SW480 (cell line): Measurements from ENCODE around the gene ATP1A2.

Source experiments
- DNase-seq: peaks from one replicate; pipeline ENCODE4 v3.0.0-alpha.2; 2016; ENCODE audit warnings: low spot score

ATP1A2 gene

DNA sequence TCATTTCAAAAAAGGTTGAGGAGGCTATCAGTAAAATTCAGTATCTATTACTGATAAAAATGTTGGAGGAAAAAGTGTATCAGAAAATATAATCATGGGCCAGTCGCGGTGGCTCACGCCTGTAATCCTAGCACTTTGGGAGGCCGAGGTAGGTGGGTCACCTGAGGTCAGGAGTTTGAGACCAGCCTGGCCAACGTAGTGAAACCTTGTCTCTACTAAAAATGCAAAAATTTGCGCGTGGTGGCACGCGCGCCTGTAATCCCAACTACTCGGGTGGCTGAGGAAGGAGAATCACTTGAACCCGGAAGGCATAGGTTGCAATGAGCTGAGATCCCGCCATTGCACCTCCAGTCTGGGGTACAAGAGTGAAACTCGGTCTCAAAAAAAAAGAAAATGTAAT lies 30.5 kb downstream of the ATP1A2 start:
- no peak for DNase-seq

DNA sequence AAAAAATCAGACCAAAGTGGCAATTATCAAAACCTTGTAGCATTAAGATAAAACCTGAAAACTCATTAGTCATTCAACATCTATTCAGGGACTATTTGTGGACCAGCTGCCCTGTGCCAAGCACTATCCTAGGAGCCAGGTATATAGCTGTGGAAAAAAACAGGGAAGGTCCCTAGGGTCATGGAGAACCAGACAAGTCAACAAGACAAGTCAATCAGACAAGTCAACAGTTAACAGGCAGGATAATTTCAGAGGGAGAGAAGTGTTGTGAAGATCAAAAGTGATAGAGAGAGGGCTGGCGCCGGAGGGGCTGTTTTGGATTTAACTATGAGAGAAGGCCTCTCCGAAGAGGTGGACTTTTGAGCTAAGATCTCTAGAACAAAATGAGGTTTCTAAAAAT lies 32.6 kb downstream of the ATP1A2 start:
- DNase-seq, result no peak

GRCh38 chr1:160149233-160149632 lies 33.7 kb downstream of the ATP1A2 start:
- DNase-seq, result no peak

- no peak for DNase-seq
Measured at GRCh38 chr1:160149716-160150115, 34.2 kb downstream of the ATP1A2 start.

- no peak for DNase-seq
Measured at GRCh38 chr1:160151303-160151702, 35.7 kb downstream of the ATP1A2 start, which contains the start of gene ATP1A4. Gene ATP1A4 (plus strand): TSS chr1:160151603. CDS start chr1:160152041, 438 bp downstream.

DNA sequence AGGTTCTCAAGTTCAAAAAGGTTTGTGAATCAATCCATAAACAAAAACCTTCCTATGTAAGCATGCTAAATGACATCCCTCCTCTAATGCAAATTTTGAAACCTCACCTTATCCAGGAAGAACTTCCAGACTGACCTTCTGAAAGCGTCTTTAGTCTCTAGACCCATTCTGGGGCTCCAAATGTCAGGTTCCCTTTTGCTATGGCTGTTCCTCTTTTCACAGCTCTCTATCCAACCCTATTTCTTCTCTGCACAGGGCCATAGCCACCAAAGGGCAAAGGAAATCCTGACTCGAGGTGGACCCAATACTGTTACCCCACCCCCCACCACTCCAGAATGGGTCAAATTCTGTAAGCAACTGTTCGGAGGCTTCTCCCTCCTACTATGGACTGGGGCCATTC lies 39.2 kb downstream of the ATP1A2 start:
- no peak for DNase-seq

DNA sequence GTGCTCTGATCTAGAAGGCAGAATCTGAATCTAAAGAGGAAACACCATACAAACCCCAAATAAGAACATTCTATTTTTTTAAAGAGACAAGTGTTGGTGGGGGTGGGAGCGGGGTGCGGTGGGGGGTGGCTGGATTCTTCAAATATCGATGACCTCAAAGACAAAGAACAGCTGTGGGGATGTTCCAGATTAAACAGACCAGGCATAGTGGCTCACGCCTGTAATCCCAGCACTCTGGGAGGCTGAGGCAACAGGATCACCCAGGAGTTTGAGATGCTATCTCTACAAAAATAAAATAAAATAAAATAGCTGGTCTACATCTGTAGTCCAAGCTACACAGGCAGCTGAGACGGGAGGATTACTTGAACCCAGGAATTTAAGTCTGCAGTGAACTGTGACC lies 40.8 kb downstream of the ATP1A2 start:
- DNase-seq, result no peak

- no peak for DNase-seq
Measured at GRCh38 chr1:160157174-160157573, 41.6 kb downstream of the ATP1A2 start.

DNA sequence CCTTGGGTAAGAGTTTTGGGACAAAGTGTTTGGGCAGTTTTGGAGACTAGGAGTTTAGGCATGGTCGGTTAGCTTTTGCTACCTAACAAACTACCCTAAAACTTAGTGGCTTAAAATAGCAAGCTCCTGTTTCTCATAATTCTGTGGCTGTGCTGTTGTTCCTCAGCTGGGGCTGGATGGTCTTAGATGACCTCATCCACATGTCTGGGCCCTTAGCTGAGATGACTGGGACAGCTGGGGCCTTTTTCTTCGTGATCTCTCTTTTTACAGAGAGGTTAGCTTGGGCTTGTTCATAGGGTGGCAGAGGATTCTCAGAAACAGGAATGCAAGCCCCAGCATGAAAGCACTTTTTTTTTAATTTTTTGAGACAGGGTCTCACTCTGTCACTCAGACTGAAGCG lies 42.5 kb downstream of the ATP1A2 start:
- no peak for DNase-seq

DNA sequence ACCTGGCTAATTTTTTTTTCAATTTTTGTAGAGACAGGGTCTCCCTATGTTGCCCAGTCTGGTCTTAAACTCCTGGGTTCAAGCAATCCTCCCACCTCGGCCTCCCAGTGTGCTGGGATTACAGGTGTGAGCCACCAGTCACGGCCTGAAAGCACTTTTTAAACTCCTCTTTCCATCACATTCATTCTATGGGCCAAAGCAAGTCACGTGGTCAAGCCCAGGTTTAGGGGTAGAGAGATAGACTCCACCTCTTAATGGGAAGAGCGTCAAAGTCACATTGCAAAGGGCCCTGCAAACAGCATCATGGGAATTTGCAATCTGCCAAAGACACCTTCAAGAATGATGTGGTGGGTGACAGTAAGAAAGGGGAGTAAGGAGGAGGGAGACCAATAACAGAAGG lies 43.0 kb downstream of the ATP1A2 start:
- DNase-seq, result no peak

DNA sequence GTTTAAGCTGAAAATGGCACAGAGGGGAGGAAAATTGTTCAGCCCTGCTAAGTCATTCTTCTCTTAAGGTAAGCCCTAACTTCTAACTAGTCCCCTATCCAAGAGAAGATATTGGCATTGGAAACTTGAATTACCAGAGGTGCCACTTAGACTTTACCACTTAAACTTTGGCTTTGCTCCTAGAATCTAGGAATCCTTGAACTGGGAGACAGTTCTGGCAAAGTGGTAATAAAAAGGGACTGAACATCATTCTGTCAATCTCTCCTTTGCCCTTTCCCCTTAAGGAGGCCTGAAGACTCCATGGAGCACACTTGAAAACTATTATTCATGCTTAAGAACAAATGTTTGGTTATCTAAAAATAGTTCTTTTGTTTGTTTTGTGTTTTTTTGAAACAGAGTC lies 44.3 kb downstream of the ATP1A2 start:
- no peak for DNase-seq

DNA sequence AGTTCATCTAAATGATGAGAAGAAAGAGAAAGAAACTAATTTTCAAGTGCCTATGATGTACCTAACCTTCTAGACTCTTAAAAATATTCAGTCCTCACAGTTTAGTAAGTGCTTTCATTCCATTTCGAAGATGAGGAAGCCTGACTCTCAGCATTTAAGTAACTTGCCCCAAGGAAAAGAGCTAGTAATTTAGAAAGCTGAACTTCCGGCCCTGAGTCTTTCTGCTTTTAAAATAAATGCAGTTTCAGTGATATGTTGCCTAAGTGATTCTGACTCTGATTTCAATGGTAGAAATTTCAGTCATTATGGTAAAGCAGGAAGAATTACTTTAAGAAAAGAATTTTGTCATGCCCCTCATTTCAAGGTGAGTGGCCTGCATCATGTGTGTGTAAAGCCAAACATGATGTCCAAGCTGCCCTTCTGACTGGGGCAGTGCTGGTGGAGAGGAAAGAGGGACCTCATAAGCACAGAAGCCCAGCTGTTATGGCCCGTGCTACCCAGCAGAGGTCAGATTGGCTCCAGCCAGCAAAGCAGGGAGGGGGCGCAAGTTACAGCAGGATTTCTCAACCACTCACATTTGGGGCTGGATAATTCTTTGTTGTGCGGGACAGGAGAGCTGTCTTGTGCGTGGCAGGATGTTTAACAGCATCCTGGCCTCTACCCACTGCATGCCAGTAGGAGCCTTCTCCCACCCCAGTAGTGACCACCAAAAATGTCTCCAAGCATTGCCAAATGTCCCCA lies 46.6 kb downstream of the ATP1A2 start:
- no peak for DNase-seq

DNA sequence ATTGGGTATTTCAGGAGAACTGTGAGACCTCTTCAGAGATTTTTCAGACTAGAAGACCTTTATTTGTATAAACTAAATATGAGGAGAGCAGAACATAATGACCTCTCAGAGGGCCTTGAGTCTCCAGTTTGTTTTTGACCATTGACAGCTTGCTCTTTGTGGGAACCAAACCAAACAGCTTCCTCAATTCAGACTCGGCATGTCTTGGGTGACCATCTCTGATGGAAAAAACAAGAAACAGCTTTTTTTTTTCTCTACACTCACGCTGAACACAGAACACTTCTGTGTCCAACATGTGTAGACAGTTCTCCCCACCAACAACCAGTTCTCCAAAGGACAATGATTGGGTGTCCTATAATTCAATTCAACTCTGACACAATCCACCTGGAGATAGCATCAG lies 47.4 kb downstream of the ATP1A2 start:
- DNase-seq, result no peak

GRCh38 chr1:160163615-160164014 lies 48.1 kb downstream of the ATP1A2 start:
- DNase-seq, result peak; percentile 32

DNA sequence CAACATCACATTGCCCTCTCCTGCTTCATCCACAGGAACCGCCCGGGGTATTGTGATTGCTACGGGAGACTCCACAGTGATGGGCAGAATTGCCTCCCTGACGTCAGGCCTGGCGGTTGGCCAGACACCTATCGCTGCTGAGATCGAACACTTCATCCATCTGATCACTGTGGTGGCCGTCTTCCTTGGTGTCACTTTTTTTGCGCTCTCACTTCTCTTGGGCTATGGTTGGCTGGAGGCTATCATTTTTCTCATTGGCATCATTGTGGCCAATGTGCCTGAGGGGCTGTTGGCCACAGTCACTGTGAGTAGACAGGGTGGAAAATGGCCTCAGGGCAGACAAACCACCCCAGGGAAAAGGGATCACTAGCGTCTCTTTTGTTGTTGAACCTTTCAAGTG lies 48.6 kb downstream of the ATP1A2 start:
- no peak for DNase-seq

DNA sequence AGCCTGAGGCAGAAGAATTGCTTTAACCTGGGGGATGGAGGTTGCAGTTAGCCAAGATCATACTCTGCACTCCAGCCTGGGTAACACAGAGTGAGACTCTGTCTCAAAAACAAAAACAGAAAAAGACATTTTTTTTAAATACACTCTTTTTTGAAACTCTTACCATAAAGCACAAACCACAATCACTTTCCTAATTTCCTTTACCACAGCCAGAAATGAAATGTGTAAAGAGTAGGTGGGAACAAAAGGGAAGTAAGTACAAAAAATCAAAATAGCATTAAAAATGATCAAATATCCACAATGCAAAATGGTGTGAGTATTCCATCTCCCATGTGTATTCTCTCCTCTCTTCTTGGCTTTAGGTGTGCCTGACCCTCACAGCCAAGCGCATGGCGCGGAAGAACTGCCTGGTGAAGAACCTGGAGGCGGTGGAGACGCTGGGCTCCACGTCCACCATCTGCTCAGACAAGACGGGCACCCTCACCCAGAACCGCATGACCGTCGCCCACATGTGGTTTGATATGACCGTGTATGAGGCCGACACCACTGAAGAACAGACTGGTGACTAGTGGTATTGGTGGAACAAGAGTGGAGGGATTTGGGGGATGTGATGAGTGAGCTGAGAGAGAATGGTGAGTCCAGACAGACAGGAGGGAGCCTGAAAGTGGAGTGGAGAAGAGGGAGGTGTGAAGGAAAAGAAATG lies 50.8 kb downstream of the ATP1A2 start:
- no peak for DNase-seq

DNA sequence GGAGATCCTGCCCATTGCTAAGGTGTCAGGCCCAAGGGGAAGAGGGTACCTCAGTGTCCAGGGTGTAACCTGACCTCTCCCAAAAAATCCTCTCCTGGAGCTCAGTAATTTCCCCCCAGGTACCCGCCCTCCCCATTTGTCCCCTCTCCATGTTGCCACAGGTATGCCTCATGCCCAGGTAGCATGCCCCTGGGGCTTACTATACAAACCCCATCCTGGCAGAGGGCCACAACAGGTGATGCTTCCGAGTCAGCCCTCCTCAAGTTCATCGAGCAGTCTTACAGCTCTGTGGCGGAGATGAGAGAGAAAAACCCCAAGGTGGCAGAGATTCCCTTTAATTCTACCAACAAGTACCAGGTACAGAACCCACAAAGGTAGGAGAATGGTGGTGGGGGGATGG lies 51.5 kb downstream of the ATP1A2 start:
- DNase-seq, result no peak

DNA sequence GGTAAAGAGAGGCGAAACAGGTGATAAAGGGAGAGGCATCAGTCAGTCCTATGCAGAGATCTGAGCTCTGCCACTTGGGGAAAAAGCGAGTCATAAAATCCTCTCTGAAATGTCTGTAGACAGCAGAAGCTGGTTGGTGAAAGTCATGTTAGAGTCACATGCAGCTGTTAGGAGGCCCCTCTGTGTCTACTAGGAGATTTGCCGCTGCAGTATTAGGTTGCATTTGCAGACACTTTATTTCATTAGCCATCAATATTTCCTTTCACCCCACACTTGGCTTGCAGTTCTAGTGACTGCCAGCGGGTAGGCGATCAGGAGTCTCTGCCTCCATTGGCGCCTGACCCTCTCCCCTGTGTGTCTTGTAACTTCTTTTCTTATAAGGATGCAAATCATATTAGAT lies 52.0 kb downstream of the ATP1A2 start:
- no peak for DNase-seq

DNA sequence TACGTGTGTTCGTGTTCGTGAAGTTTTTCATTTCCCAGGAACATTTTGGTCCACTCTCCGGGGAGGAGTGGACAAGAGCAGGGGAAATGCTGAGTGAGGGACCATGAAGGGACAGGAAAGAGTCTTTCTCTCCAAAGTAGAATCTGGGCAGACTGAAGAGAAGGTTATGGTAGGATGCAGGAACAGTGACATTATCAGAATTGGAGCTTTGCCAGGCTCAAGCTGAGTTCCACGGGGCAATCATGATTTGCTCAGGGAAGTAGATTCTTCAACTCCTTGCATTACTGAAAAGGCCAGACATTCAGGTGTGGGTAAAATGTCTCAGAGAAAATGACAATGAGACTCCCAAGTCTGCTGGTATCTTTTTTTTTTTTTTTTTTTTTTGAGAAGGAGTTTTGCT lies 52.5 kb downstream of the ATP1A2 start:
- DNase-seq, result no peak

DNA sequence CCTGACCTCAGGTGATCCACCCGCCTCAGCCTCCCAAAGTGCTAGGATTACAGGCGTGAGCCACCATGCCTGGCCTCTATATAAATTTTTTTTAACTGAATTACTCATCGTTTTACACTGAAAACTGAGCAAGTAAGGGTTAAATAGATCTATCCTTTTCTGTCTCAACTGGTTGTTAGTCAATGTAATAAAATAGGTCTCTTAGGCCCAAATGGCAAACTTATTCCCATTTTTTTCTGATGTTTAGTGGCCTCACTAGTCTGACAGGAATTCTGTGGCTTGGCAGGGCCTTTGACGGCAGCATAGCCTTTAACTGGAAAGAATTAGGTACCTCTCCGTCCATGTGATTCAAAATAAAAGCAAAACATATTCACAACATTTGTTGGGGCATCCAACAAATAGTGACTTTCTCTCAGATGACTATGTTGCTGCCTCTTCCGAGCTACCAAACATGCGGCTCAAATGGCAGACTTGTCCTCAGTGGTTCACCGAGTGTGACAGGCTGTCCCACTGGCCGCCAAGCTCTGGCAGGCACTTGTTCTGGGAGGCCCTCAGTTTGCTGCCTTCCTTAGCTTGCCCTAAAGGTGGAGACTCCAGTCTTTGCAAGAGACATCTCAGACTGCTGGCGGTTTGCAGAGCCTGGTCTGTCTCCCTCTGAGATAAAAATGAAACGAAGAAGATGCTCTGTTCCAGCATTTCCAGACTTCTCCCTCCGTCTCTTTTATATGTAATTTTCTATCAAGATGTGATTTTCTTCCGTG lies 53.2 kb downstream of the ATP1A2 start:
- no peak for DNase-seq

- DNase-seq, result no peak
Measured at GRCh38 chr1:160169553-160170399, 54.2 kb downstream of the ATP1A2 start.

DNA sequence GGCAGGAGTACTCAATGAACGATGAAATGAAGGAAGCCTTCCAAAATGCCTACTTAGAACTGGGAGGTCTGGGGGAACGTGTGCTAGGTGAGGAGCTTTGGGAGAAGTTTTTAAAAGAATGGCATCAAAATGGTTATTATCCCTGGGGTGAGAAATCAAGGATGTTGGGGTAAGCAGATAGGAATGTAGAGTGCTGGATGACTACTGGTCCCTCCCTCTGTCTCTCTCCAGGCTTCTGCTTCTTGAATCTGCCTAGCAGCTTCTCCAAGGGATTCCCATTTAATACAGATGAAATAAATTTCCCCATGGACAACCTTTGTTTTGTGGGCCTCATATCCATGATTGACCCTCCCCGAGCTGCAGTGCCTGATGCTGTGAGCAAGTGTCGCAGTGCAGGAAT lies 55.8 kb downstream of the ATP1A2 start:
- no peak for DNase-seq
